ENCODE data around the gene DUSP19. TPM values are rescaled to one million over a fixed set of nuclear protein-coding genes. Genes with fewer than 3 reads are reported as not detected.

DUSP19 gene
- total and polyA plus RNA-seq, 2 of the 13 experiments (the other 11 are each of a cell fraction or from before 2014, with no cell fraction given) = 1.3 to 1.9 TPM

DNA sequence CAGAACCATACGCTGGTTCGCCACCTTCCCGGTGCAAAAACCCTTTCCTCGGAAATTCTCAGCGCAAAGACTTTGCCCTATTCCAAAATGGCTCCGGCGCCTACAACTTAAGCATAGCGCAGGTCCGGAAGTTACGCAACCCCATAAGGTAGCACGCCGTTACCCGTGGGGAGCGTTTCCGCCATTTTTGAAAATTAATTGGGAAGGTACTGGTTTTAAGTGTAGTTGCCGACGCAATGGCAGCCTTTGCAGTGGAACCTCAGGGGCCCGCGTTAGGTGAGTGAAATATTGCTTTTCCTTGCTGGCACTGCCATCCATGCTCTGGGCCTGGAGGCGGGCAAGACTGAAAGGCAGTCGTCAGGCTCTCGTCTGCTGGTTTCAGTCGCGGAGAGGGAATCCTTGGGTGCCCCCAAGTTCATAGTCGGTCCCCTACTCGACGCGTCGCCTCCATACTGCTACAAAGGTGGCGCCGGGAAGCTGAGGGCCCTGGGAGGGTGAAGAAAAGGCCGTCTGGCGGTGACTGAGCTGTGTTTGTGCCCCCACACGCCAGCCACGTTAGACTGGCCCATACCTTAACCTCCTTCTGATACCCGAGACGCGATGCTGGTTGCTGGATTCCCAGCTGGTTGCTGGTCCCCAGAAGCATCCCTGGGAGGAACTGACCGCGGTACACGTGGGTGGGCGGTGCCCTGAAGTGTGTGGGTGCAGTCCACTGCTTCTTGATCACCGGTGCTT, 45.8 kb downstream of the DUSP19 start, which contains the start of gene NUP35 (continued):
- TF ChIP-seq ZNF264 (CRISPR knock-in tag; IDR thresholded peaks at IDR 0.05) (peak; percentile 17; the same call in 1 of the 2 replicates), ZNF776 (CRISPR knock-in tag; IDR thresholded peaks at IDR 0.05) (no peak), EP300 (IDR thresholded peaks at IDR 0.05; ENCODE audit: low read depth in 2 of 2, low read length in 2 of 2) (peak; percentile 39 to 68; a peak in 2 of 4 replicates), EP300 (CRISPR knock-in tag; IDR thresholded peaks at IDR 0.05; ENCODE audit: borderline replicate concordance) (peak; percentile 60; the same call in 1 of the 2 replicates), TRIM24 (CRISPR knock-in tag; IDR thresholded peaks at IDR 0.05) (no peak), CENPT (CRISPR knock-in tag; IDR thresholded peaks at IDR 0.05; ENCODE audit: low read depth) (no peak), NFYB (CRISPR knock-in tag; IDR thresholded peaks at IDR 0.05) (peak; percentile 64), ZNF12 (CRISPR knock-in tag; IDR thresholded peaks at IDR 0.05) (peak; percentile 27; the same call in 1 of the 2 replicates), NCOA5 (CRISPR knock-in tag; IDR thresholded peaks at IDR 0.05) (no peak), E2F1 (CRISPR knock-in tag; IDR thresholded peaks at IDR 0.05) (peak; percentile 61), HNF4G (IDR thresholded peaks at IDR 0.05; ENCODE audit: borderline replicate concordance, low read depth, low read length) (no peak; the same call in 1 of the 2 replicates), HNF4G (CRISPR knock-in tag; IDR thresholded peaks at IDR 0.05; ENCODE audit: borderline replicate concordance, low read depth) (peak; percentile 41; the same call in 1 of the 2 replicates), ZNF850 (CRISPR knock-in tag; conservative IDR thresholded peaks at IDR 0.05) (peak; percentile 83; the same call in 1 of the 2 replicates)
- TF ChIP-seq, protein P1, sequence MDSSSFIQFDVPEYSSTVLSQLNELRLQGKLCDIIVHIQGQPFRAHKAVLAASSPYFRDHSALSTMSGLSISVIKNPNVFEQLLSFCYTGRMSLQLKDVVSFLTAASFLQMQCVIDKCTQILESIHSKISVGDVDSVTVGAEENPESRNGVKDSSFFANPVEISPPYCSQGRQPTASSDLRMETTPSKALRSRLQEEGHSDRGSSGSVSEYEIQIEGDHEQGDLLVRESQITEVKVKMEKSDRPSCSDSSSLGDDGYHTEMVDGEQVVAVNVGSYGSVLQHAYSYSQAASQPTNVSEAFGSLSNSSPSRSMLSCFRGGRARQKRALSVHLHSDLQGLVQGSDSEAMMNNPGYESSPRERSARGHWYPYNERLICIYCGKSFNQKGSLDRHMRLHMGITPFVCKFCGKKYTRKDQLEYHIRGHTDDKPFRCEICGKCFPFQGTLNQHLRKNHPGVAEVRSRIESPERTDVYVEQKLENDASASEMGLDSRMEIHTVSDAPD (CRISPR knock-in tag; IDR thresholded peaks at IDR 0.05) = no peak
- TF ChIP-seq, protein P2, sequence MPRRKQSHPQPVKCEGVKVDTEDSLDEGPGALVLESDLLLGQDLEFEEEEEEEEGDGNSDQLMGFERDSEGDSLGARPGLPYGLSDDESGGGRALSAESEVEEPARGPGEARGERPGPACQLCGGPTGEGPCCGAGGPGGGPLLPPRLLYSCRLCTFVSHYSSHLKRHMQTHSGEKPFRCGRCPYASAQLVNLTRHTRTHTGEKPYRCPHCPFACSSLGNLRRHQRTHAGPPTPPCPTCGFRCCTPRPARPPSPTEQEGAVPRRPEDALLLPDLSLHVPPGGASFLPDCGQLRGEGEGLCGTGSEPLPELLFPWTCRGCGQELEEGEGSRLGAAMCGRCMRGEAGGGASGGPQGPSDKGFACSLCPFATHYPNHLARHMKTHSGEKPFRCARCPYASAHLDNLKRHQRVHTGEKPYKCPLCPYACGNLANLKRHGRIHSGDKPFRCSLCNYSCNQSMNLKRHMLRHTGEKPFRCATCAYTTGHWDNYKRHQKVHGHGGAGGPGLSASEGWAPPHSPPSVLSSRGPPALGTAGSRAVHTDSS (CRISPR knock-in tag; conservative IDR thresholded peaks at IDR 0.05) = no peak
- TF ChIP-seq, protein P3, sequence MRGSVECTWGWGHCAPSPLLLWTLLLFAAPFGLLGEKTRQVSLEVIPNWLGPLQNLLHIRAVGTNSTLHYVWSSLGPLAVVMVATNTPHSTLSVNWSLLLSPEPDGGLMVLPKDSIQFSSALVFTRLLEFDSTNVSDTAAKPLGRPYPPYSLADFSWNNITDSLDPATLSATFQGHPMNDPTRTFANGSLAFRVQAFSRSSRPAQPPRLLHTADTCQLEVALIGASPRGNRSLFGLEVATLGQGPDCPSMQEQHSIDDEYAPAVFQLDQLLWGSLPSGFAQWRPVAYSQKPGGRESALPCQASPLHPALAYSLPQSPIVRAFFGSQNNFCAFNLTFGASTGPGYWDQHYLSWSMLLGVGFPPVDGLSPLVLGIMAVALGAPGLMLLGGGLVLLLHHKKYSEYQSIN (CRISPR knock-in tag; IDR thresholded peaks at IDR 0.05; ENCODE audit: borderline replicate concordance) = no peak
- TF ChIP-seq, protein P4, sequence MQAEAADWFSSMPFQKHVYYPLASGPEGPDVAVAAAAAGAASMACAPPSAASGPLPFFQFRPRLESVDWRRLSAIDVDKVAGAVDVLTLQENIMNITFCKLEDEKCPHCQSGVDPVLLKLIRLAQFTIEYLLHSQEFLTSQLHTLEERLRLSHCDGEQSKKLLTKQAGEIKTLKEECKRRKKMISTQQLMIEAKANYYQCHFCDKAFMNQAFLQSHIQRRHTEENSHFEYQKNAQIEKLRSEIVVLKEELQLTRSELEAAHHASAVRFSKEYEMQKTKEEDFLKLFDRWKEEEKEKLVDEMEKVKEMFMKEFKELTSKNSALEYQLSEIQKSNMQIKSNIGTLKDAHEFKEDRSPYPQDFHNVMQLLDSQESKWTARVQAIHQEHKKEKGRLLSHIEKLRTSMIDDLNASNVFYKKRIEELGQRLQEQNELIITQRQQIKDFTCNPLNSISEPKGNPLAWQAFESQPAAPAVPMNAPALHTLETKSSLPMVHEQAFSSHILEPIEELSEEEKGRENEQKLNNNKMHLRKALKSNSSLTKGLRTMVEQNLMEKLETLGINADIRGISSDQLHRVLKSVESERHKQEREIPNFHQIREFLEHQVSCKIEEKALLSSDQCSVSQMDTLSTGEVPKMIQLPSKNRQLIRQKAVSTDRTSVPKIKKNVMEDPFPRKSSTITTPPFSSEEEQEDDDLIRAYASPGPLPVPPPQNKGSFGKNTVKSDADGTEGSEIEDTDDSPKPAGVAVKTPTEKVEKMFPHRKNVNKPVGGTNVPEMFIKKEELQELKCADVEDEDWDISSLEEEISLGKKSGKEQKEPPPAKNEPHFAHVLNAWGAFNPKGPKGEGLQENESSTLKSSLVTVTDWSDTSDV (CRISPR knock-in tag; IDR thresholded peaks at IDR 0.05) = no peak
- TF ChIP-seq, protein P5, sequence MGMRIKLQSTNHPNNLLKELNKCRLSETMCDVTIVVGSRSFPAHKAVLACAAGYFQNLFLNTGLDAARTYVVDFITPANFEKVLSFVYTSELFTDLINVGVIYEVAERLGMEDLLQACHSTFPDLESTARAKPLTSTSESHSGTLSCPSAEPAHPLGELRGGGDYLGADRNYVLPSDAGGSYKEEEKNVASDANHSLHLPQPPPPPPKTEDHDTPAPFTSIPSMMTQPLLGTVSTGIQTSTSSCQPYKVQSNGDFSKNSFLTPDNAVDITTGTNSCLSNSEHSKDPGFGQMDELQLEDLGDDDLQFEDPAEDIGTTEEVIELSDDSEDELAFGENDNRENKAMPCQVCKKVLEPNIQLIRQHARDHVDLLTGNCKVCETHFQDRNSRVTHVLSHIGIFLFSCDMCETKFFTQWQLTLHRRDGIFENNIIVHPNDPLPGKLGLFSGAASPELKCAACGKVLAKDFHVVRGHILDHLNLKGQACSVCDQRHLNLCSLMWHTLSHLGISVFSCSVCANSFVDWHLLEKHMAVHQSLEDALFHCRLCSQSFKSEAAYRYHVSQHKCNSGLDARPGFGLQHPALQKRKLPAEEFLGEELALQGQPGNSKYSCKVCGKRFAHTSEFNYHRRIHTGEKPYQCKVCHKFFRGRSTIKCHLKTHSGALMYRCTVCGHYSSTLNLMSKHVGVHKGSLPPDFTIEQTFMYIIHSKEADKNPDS (CRISPR knock-in tag; IDR thresholded peaks at IDR 0.05) = 0 out of 2 replicates have a peak, but pooled peaks have one; percentile 66
